RWPE2 (cell line): ENCODE measurements around the gene LIN7B.

Experiments
- ATAC-seq: fragments of 200-7000 bp; cut with Tn5 transposase; 3 replicates; pipeline ENCODE4 v1.9.1; 2021; ENCODE audit warnings: low read depth
- DNase-seq: peaks from one replicate; pipeline ENCODE4 v3.0.0-alpha.2; 2020; ENCODE audit warnings: low spot score
- H3K27ac ChIP-seq: fragments of 450-650 bp; 2 replicates; pipeline ENCODE4 v1.5.1; 2017; ENCODE audit warnings: mild to moderate bottlenecking; ENCODE audit not compliant: poor library complexity, severe bottlenecking
- H3K27me3 ChIP-seq: fragments of 250-450 bp; sonication (Bioruptor Pico); 2 replicates; pipeline ENCODE4 v1.5.1; 2021; ENCODE audit warnings: mild to moderate bottlenecking, moderate library complexity; ENCODE audit not compliant: insufficient read depth, poor library complexity, severe bottlenecking
- H3K36me3 ChIP-seq: fragments of 250-450 bp; sonication (Bioruptor Pico); 2 replicates; pipeline ENCODE4 v1.5.1; 2020; ENCODE audit warnings: low read depth, mild to moderate bottlenecking, moderate library complexity
- H3K4me1 ChIP-seq: fragments of 250-450 bp; sonication (Bioruptor Pico); 2 replicates; pipeline ENCODE4 v1.5.1; 2021; ENCODE audit warnings: mild to moderate bottlenecking, moderate library complexity; ENCODE audit not compliant: insufficient read depth, poor library complexity, severe bottlenecking
- H3K4me3 ChIP-seq: fragments of 250-450 bp; sonication (Bioruptor Pico); 2 replicates; pipeline ENCODE4 v1.5.1; 2021; ENCODE audit warnings: mild to moderate bottlenecking, moderate library complexity; ENCODE audit not compliant: severe bottlenecking
- H3K9me3 ChIP-seq: fragments of 250-450 bp; sonication (Bioruptor Pico); 2 replicates; pipeline ENCODE4 v1.5.1; 2021; ENCODE audit warnings: mild to moderate bottlenecking, moderate library complexity; ENCODE audit not compliant: severe bottlenecking
- CTCF ChIP-seq: fragments of 450-650 bp; IDR thresholded peaks from one replicate; pipeline ENCODE4 v1.5.1; 2017; ENCODE audit warnings: mild to moderate bottlenecking, moderate library complexity; ENCODE audit not compliant: poor library complexity, severe bottlenecking

Gene LIN7B

GRCh38 chr19:49106648-49107135, 7.5 kb upstream of the LIN7B start:
- Histone ChIP-seq H3K9me3 (no peaks in the 10 kb centered on the region), H3K4me3 (no peak overlapping the region), H3K27ac (no peak overlapping the region), H3K4me1 (no peaks in the 10 kb centered on the region), H3K36me3 (peaks cover 71% of the 10 kb centered on the region), H3K27me3 (no peaks in the 10 kb centered on the region)
- peak; percentile 82 for TF ChIP-seq CTCF
- DNase-seq = no peak
- ATAC-seq = peak; percentile 62; the same call in 2 of the 3 replicates

GRCh38 chr19:49107625-49108459, 6.3 kb upstream of the LIN7B start:
- ATAC-seq (no peak), DNase-seq (no peak)
- Histone ChIP-seq H3K27me3 (no peaks in the 10 kb centered on the region), H3K9me3 (no peaks in the 10 kb centered on the region), H3K36me3 (peaks cover 62% of the 10 kb centered on the region), H3K27ac (no peak overlapping the region), H3K4me3 (no peak overlapping the region), H3K4me1 (no peaks in the 10 kb centered on the region)
- no peak for TF ChIP-seq CTCF

GRCh38 chr19:49109051-49109450, 5.1 kb upstream of the LIN7B start:
- no peak overlapping the region for H3K27ac ChIP-seq
- no peak for ATAC-seq

GRCh38 chr19:49109569-49110233, 4.5 kb upstream of the LIN7B start:
- Histone ChIP-seq H3K4me1 (peaks cover 4% of the 10 kb centered on the region), H3K9me3 (no peaks in the 10 kb centered on the region), H3K27ac (no peak overlapping the region), H3K27me3 (no peaks in the 10 kb centered on the region), H3K4me3 (no peak overlapping the region), H3K36me3 (peaks cover 44% of the 10 kb centered on the region)
- TF ChIP-seq CTCF = no peak
- ATAC-seq (no peak), DNase-seq (no peak)

More at GRCh38 chr19:49109051-49109450, 5.1 kb upstream of the LIN7B start:
- no peak for DNase-seq
- Histone ChIP-seq H3K4me3 (no peak overlapping the region), H3K4me1 (peaks cover 4% of the 10 kb centered on the region), H3K36me3 (peaks cover 50% of the 10 kb centered on the region), H3K9me3 (no peaks in the 10 kb centered on the region), H3K27me3 (no peaks in the 10 kb centered on the region)
- no peak for TF ChIP-seq CTCF

GRCh38 chr19:49110567-49110966, 3.6 kb upstream of the LIN7B start:
- ATAC-seq (no peak), DNase-seq (no peak)
- H3K4me3 ChIP-seq = no peak overlapping the region
- H3K36me3 ChIP-seq = peaks cover 36% of the 10 kb centered on the region
- no peaks in the 10 kb centered on the region for H3K9me3 ChIP-seq
- TF ChIP-seq CTCF = no peak
- peaks cover 4% of the 10 kb centered on the region for H3K4me1 ChIP-seq
- H3K27me3 ChIP-seq = no peaks in the 10 kb centered on the region
- H3K27ac ChIP-seq = no peak overlapping the region
